DOHH2 (cell line): Measurements from ENCODE around the gene APOA4.

Source experiments
- H3F3A ChIP-seq: fragments of 200-600 bp; sonication (generic), shearing (Covaris generic); 2 replicates; pipeline ENCODE4 v1.6.0; 2016; ENCODE audit warnings: antibody characterized with exemption, mild to moderate bottlenecking; ENCODE audit not compliant: control insufficient read depth, insufficient read depth
- H3K27ac ChIP-seq: fragments of 200-600 bp; sonication (generic); 2 replicates; pipeline ENCODE4 v1.5.1; 2014; ENCODE audit warnings: low read depth, mild to moderate bottlenecking, low read length, moderate library complexity
- H3K27me3 ChIP-seq: fragments of 200-600 bp; sonication (generic); 2 replicates; pipeline ENCODE4 v1.6.1; 2014; ENCODE audit warnings: mild to moderate bottlenecking, low read length, mixed read lengths; ENCODE audit not compliant: control insufficient read depth
- H3K36me3 ChIP-seq: fragments of 200-600 bp; sonication (generic); 2 replicates; pipeline ENCODE4 v1.6.1; 2014; ENCODE audit warnings: mild to moderate bottlenecking, low read length, moderate library complexity, mixed read lengths; ENCODE audit not compliant: control insufficient read depth
- H3K4me1 ChIP-seq: fragments of 200-600 bp; sonication (generic); 2 replicates; pipeline ENCODE4 v1.6.1; 2014; ENCODE audit warnings: mild to moderate bottlenecking, low read length, mixed read lengths; ENCODE audit not compliant: control insufficient read depth
- H3K4me2 ChIP-seq: fragments of 200-600 bp; sonication (generic); 2 replicates; pipeline ENCODE4 v1.6.0; 2014; ENCODE audit warnings: mild to moderate bottlenecking, low read length, moderate library complexity
- H3K4me3 ChIP-seq: fragments of 200-600 bp; sonication (generic); 2 replicates; pipeline ENCODE4 v1.5.1; 2014; ENCODE audit warnings: mild to moderate bottlenecking, low read length, mixed read lengths
- H3K79me2 ChIP-seq: fragments of 200-600 bp; sonication (generic); 2 replicates; pipeline ENCODE4 v1.6.1; 2014; ENCODE audit warnings: mild to moderate bottlenecking, low read length, mixed read lengths; ENCODE audit not compliant: control insufficient read depth
- H3K9me2 ChIP-seq: fragments of 200-600 bp; sonication (generic); replicated peaks from 2 replicates; pipeline ENCODE4 v1.6.1; 2014; ENCODE audit warnings: mild to moderate bottlenecking, low read length, mixed read lengths; ENCODE audit not compliant: control insufficient read depth
- H3K9me3 ChIP-seq: fragments of 200-600 bp; sonication (generic); 2 replicates; pipeline ENCODE4 v1.6.1; 2014; ENCODE audit warnings: antibody characterized with exemption, low read length, mixed read lengths; ENCODE audit not compliant: control insufficient read depth, insufficient read depth
- H4K20me1 ChIP-seq: fragments of 200-600 bp; sonication (generic); 2 replicates; pipeline ENCODE4 v1.6.0; 2014; ENCODE audit warnings: low read depth, mild to moderate bottlenecking, antibody characterized with exemption, low read length, moderate library complexity; ENCODE audit not compliant: control insufficient read depth, insufficient read depth
- CTCF ChIP-seq: fragments of 200-600 bp; sonication (generic); IDR thresholded peaks from one replicate; pipeline ENCODE4 v1.5.1; 2014; ENCODE audit warnings: antibody characterized with exemption, mild to moderate bottlenecking, low read depth, low read length; ENCODE audit not compliant: poor library complexity, severe bottlenecking
- EZH2phosphoT487 ChIP-seq: fragments of 200-600 bp; sonication (generic); IDR thresholded peaks from 2 replicates; pipeline ENCODE4 v1.6.1; 2017; ENCODE audit warnings: borderline replicate concordance, mild to moderate bottlenecking, antibody characterized with exemption, low read length, moderate library complexity, mixed read lengths

The APOA4 gene

GRCh38 chr11:116786966-116787365, 36.1 kb downstream of the APOA4 start:
- TF ChIP-seq EZH2phosphoT487 = no peak
- TF ChIP-seq CTCF = no peak
- H4K20me1 ChIP-seq = no peaks in the 10 kb centered on the region
- H3K79me2 ChIP-seq = peaks cover 28% of the 10 kb centered on the region
- peaks cover 57% of the 10 kb centered on the region for H3K36me3 ChIP-seq
- no peaks in the 10 kb centered on the region for H3K9me2 ChIP-seq
- H3K27me3 ChIP-seq = no peaks in the 10 kb centered on the region
- H3K4me3 ChIP-seq = peak overlapping the region; percentile 95
- no peaks in the 10 kb centered on the region for H3F3A ChIP-seq
- H3K9me3 ChIP-seq = no peaks in the 10 kb centered on the region
- peaks cover 21% of the 10 kb centered on the region for H3K4me1 ChIP-seq
- H3K4me2 ChIP-seq = peak overlapping the region; percentile 77
- no peak overlapping the region for H3K27ac ChIP-seq

GRCh38 chr11:116786326-116786725, 36.8 kb downstream of the APOA4 start:
- Histone ChIP-seq H3K4me3 (peak overlapping the region; percentile 95), H3K27ac (no peak overlapping the region), H3K4me1 (peaks cover 21% of the 10 kb centered on the region), H3K4me2 (peak overlapping the region; percentile 77), H3F3A (no peaks in the 10 kb centered on the region), H3K9me2 (no peaks in the 10 kb centered on the region), H3K79me2 (peaks cover 28% of the 10 kb centered on the region), H4K20me1 (no peaks in the 10 kb centered on the region), H3K36me3 (peaks cover 63% of the 10 kb centered on the region), H3K27me3 (no peaks in the 10 kb centered on the region), H3K9me3 (no peaks in the 10 kb centered on the region)
- TF ChIP-seq EZH2phosphoT487 = no peak
- no peak for TF ChIP-seq CTCF

- H3K9me2 ChIP-seq = no peaks in the 10 kb centered on the region
- peaks cover 11% of the 10 kb centered on the region for H3K4me1 ChIP-seq
- H3K9me3 ChIP-seq = no peaks in the 10 kb centered on the region
- no peak overlapping the region for H3K4me2 ChIP-seq
- H3K36me3 ChIP-seq = peaks cover 97% of the 10 kb centered on the region
- H3F3A ChIP-seq = 0 out of 2 replicates have a peak, but pooled peaks cover 2% of the 10 kb centered on the region
- H3K27ac ChIP-seq = no peak overlapping the region
- H3K79me2 ChIP-seq = peaks cover 24% of the 10 kb centered on the region
- H3K27me3 ChIP-seq = no peaks in the 10 kb centered on the region
- no peaks in the 10 kb centered on the region for H4K20me1 ChIP-seq
- TF ChIP-seq EZH2phosphoT487 (no peak), CTCF (no peak)
- H3K4me3 ChIP-seq = no peak overlapping the region
Observed at GRCh38 chr11:116782728-116783127, 40.4 kb downstream of the APOA4 start.
